Stimulated activated CD8-positive, alpha-beta memory T cell treated with anti-CD3 and anti-CD28 coated beads, Interleukin-2, amount 100 ng/mL, for 48 hours (primary cell): ENCODE results near the gene ZNF175.
A peak's percentile ranks its signal among the peaks of the same experiment; 100 is the strongest.

ENCODE experiments used
- DNase-seq, 2 donors: peaks; one replicate each; pipeline ENCODE4 v3.0.0-alpha.2; 2020; ENCODE audit warnings: low read depth in 2 of 2

ZNF175 gene

GRCh38 chr19:51549533-51550324 is 21.4 kb upstream of the ZNF175 start:
- no peak for DNase-seq

DNA sequence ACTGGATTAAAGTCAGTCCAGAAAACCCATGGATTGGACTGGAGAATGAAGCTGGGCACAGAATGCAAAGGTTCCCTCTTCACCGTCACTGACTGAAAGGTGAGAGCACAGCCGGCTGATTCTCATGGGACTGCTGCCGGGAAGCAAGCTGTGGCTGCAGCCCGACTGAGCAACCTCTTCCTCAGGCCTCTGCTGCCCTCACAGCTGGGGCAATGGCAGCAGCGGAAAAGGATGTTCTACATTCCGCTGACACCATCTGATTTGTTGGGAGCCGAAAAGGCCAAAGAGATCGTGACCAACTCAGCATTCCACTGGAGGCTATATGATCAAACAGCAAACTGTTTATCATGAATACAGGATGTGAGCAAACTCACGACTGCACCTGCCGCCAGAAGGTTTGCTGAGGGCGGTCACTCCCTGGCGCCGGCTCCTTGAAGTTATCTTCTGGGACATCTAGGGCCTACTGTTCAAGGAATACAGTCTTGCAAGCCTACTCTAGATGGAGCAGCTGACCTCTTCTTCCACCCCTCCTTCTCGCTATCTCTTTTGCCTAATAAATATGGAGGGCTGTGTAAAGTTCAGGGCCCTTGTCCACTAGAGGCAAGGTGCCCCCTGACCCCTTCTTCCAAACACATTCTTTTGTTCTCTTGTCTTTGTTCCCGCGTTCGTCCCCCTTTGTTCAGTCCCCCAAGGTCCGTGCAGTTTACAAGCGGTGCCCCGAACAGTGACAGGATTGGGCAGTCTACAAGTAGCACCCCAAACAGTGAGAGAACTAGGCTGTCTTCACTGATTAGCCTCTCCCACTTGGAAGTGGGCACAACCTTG is 20.0 kb upstream of the ZNF175 start:
- DNase-seq, result no peak

GRCh38 chr19:51551673-51552432 is 19.2 kb upstream of the ZNF175 start:
- no peak for DNase-seq

DNA sequence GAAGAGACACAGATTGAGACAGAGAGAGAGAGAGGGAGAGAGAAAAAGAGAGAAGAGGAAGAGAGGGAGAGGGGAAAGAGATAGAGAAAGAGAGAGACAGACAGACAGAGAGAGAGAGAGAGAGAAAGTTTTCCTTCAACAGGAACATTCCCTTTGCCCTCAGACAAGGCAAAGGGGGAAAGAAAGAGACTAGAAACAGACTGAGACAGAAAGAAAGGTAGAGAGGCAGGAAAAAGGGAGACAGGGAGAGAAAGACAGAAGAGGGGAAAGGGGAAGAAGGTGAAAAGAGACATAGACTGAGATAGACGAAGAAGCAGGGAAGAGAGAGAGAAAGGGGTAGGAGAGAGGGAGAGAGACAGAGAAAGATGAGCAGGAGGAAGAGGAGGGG is 18.5 kb upstream of the ZNF175 start:
- DNase-seq, result no peak

- peak; percentile 24 to 41 for DNase-seq
Observed at GRCh38 chr19:51552996-51553725, 17.9 kb upstream of the ZNF175 start.

- no peak for DNase-seq
Observed at GRCh38 chr19:51559240-51559639, 11.8 kb upstream of the ZNF175 start.

GRCh38 chr19:51560339-51560738 is 10.7 kb upstream of the ZNF175 start:
- DNase-seq, result no peak

DNA sequence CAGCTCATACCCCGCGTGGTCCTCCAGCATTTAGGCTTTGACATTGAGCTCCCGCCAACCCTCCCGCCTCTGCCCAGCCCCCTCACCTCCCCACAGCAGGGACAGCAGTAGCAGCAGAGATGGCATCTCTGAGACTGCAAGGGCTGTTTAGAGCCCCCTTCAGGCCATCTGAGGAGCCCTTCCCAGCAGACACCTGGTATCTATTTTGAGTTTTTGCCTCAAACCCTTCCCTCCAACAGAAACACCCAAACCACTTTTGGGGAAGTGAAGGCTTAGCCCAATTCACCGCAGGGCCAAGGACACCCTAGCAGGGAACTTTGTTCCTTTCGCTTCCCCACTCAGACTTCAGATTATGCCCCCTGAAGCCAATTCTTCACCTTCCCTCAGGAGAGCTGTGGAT is 6.3 kb upstream of the ZNF175 start:
- no peak for DNase-seq

DNA sequence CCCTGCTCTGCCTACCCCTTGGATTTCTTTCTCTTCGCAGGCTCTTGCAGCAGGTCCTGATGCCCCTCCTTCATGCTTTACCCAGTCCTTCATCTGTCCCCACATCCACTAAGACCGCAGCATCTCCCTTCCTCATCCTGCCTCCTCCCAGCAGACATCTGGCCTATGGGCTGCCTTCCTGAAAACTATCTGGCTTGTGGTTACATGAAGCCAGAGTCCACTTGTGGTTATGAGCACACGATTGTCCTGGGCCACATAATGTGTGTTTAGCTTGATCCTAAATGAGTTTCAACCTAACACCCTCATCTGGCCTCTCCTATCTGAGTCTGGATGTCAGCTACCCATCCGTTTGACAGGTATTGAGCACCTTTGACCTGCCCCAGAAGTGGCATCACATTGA is 5.5 kb upstream of the ZNF175 start:
- DNase-seq, result no peak

DNA sequence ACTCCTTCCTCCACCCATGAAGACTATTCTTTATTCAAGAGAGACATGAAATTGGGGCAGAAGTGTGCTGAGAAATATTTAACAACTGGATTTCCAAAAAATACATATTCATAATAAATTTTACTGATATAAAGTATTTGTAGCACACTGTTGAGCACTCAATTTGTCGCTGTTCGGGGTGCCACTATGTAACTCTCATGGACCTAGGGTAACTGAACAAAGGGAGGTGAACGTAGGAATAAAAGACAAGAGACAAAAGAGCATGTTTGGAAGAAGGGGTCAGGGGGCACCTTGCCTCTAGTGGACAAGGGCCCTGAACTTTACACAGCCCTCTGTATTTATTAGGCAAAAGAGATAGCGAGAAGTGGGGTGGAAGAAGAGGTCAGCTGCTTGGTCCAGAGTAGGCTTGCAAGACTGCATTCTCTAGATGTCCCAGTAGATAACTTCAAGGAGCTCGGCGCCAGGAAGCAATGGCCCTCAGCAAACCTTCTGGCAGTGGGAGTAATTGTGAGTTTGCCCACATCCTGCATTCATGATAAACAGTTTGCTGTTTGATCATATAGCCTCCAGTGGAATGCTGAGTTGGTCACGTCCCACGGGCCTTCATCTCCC is 4.5 kb upstream of the ZNF175 start:
- DNase-seq, result no peak

DNA sequence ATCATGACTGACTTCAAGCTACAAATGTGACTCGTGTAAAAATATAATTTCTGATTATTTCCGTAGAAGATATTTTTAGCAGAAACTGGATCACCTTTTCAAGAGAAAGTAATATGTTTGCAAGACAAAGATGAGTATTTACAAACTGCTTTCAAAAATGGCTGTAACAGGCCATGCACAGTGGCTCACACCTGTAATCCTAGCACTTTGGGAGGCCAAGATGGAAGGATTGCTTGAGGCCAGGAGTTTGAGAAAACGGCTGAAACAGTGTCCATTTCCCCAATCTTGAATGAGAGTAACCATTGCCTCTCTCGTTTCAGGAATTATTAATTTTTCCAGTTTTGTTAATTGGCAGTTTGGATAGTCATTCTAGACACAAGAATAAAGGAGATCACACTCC is 3.5 kb upstream of the ZNF175 start:
- DNase-seq, result no peak

DNA sequence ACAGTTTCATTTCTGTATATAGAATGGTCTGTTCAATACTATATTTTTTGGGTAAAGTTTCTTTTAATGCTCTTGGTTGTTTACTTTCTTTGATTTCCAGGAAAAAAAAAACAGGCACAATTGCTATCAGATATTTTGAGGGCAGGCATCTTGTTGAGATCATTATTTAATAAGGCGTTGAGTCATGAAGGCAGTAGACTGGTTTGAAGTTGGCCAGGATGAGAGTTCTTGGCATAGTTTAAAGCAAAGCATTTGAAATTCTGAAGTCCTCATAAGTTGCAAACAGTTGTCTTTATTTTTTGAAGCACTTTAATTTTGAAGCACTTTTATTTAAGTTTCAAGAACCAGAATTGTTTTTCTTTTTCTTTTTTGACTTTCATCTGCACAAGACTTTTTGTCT is 2.6 kb upstream of the ZNF175 start:
- DNase-seq, result no peak

- no peak for DNase-seq
Observed at GRCh38 chr19:51571599-51571998, 516 bp downstream of the ZNF175 start.

- DNase-seq, result no peak
Observed at GRCh38 chr19:51572410-51572809, 1.3 kb downstream of the ZNF175 start.

DNA sequence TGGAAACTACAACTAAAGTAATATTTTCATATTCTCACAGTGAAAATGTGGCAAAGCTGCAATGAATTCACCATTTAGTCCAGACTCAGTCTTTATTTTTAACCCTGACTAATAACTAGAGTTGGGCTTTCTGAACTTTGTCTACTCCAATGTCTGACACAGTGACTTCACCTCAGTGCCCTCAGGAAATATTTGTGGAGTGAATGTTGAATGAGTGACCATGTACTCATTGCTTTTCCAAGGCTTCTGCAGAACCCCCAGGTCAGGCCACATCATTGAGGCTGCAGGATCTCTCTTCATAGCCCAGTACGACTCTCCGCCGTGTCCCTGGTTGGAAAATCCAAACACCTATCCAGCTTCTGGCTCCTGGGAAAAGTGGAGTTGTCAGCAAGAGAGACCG is 1.8 kb downstream of the ZNF175 start:
- DNase-seq, result no peak

- no peak for DNase-seq
Observed at GRCh38 chr19:51573331-51573730, 2.2 kb downstream of the ZNF175 start.

DNA sequence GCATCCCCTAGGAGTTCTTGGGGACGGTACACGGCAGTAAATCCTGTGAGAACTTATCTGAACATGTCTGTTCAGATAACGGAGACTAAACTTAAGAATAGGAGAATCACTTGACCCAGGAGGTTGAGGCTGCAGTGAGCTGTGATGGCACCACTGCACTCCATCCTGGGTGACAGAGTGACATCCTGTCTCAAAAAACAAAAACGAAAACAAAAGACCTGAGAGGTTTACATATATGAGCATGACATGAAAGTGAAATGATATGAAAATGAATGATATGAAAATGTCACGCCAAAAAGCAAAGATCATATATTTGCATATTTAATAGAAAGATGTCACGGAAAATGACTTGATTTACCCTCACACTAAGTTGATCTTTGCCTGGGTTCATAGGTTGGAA is 5.8 kb downstream of the ZNF175 start:
- no peak for DNase-seq

DNA sequence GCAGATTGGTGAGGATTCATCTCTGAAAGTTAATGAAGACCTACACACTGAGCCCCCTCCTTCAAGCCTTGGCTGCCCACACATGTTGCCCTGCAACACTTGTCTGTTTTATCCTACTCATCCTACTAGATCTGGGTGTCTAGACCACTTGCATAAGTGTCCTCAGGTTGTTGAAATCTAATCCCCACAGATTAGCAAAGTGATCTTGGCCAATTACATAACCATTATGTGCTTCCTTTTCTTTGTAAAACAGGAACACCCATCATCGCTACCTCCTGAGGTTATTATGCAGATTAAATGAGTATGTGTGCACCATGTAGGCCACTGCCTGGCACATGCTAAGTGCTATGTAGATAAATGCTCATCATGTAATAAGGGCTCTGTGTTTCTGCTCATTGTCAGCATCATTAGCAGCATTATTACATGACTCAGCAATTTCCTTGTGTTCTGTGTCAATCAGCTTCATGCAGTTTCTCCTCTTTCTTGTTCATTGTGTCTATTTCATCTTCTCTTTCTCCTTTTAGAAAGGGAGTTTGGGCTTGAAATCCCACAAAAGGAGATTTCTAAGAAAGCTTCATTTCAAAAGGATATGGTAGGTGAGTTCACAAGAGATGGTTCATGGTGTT is 15.1 kb downstream of the ZNF175 start:
- DNase-seq, result no peak

- DNase-seq, result no peak
Observed at GRCh38 chr19:51586799-51587198, 15.7 kb downstream of the ZNF175 start.

DNA sequence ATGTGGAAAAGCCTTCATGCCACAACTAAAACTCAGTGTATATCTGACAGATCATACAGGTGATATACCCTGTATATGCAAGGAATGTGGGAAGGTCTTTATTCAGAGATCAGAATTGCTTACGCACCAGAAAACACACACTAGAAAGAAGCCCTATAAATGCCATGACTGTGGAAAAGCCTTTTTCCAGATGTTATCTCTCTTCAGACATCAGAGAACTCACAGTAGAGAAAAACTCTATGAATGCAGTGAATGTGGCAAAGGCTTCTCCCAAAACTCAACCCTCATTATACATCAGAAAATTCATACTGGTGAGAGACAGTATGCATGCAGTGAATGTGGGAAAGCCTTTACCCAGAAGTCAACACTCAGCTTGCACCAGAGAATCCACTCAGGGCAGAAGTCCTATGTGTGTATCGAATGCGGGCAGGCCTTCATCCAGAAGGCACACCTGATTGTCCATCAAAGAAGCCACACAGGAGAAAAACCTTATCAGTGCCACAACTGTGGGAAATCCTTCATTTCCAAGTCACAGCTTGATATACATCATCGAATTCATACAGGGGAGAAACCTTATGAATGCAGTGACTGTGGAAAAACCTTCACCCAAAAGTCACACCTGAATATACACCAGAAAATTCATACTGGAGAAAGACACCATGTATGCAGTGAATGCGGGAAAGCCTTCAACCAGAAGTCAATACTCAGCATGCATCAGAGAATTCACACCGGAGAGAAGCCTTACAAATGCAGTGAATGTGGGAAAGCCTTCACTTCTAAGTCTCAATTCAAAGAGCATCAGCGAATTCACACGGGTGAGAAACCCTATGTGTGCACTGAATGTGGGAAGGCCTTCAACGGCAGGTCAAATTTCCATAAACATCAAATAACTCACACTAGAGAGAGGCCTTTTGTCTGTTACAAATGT is 16.4 kb downstream of the ZNF175 start:
- no peak for DNase-seq
